A673 (cell line): ENCODE results near the gene SH3BGRL3. TPM values are rescaled to one million over a fixed set of nuclear protein-coding genes. Genes with fewer than 3 reads are reported as not detected.

Source experiments
- BruUV-seq: library from RNA; stranded (reverse); fragments of 400-500 nt; replicated peaks from 2 replicates; lab custom pipeline; 2021; lab: Mats Ljungman, UMichigan
- CTCF ChIA-PET: fragments of 300-600 bp; sonication (Branson Sonifier 250); formaldehyde crosslinking; loops from one replicate; lab custom pipeline; 2022; ENCODE audit warnings: antibody characterized with exemption; lab: Charles Lee
- POLR2A ChIA-PET: fragments of 300-600 bp; sonication (Branson Sonifier 250); formaldehyde crosslinking; loops from one replicate; lab custom pipeline; 2022; ENCODE audit warnings: antibody characterized with exemption; ENCODE audit not compliant: low non-redundant PET; lab: Charles Lee
- DNase-seq: peaks from one replicate; pipeline ENCODE4 v3.0.0-alpha.2; 2015; ENCODE audit warnings: low spot score
- H3K27ac ChIP-seq: fragments of 200-600 bp; sonication (generic); 2 replicates; pipeline ENCODE4 v1.5.1; 2016; ENCODE audit warnings: mixed run types, low read depth, mild to moderate bottlenecking, mixed read lengths, antibody characterized with exemption, low read length; ENCODE audit not compliant: poor library complexity, severe bottlenecking
- H3K27me3 ChIP-seq: fragments of 200-600 bp; sonication (generic); replicated peaks from 2 replicates; pipeline ENCODE4 v1.6.1; 2017; ENCODE audit warnings: mixed run types, low read depth, mild to moderate bottlenecking, mixed read lengths, antibody characterized with exemption, low read length; ENCODE audit not compliant: insufficient read depth, poor library complexity
- H3K36me3 ChIP-seq: fragments of 200-600 bp; sonication (generic); 2 replicates; pipeline ENCODE4 v1.6.1; 2016; ENCODE audit warnings: mixed run types, mild to moderate bottlenecking, mixed read lengths, antibody characterized with exemption, low read length; ENCODE audit not compliant: insufficient read depth, poor library complexity, severe bottlenecking
- H3K4me1 ChIP-seq: fragments of 200-600 bp; sonication (generic); 2 replicates; pipeline ENCODE4 v1.6.1; 2017; ENCODE audit warnings: mixed run types, mild to moderate bottlenecking, mixed read lengths, antibody characterized with exemption, low read length; ENCODE audit not compliant: insufficient read depth, poor library complexity, severe bottlenecking
- H3K4me3 ChIP-seq: fragments of 200-600 bp; sonication (generic); 2 replicates; pipeline ENCODE4 v1.5.1; 2016; ENCODE audit warnings: low read depth, mixed run types, mild to moderate bottlenecking, mixed read lengths, low read length; ENCODE audit not compliant: poor library complexity, severe bottlenecking
- H3K9me3 ChIP-seq: fragments of 200-600 bp; sonication (generic); 2 replicates; pipeline ENCODE4 v1.6.1; 2016; ENCODE audit warnings: mixed run types, low read depth, mild to moderate bottlenecking, mixed read lengths, antibody characterized with exemption, low read length; ENCODE audit not compliant: poor library complexity, severe bottlenecking
- CTCF ChIP-seq: fragments of 300-800, 200-600 bp; sonication (generic); conservative IDR thresholded peaks from 2 replicates; pipeline ENCODE4 v1.5.1; 2017; ENCODE audit warnings: low read depth, mild to moderate bottlenecking, antibody characterized with exemption, low read length, moderate library complexity, mixed read lengths
- EZH2 ChIP-seq: fragments of 200-600 bp; sonication (generic); IDR thresholded peaks from 2 replicates; pipeline ENCODE4 v1.6.1; 2017; ENCODE audit warnings: borderline replicate concordance, low read depth, mild to moderate bottlenecking, mixed read lengths, antibody characterized with exemption, low read length; ENCODE audit not compliant: poor library complexity, severe bottlenecking
- intact Hi-C: fragments of 100-400 bp; cut with micrococcal nuclease; formaldehyde crosslinking; loops from one replicate; pipeline ENCODE4 v1.10.0; 2022; ENCODE audit not compliant: unreplicated experiment
- total RNA-seq: library from RNA; stranded (reverse); gene quantifications from 2 replicates; pipeline ENCODE4 v1.2.3, GENCODE V29; 2021

Gene SH3BGRL3
- total RNA-seq, 1 experiment from 2014 or later: 138 TPM

GRCh38 chr1:26297057-26297790 lies 17.3 kb downstream of the SH3BGRL3 start:
- Histone ChIP-seq H3K4me1 (no peaks in the 10 kb centered on the region), H3K27ac (no peak overlapping the region), H3K27me3 (no peaks in the 10 kb centered on the region), H3K4me3 (no peak overlapping the region), H3K36me3 (no peaks in the 10 kb centered on the region), H3K9me3 (no peaks in the 10 kb centered on the region)
- ChIA-PET CTCF (interaction anchor here (0.6 kb wide), 1 partner anchor 9 kb away, joined by 3 read pairs; no protein-coding TSS in a partner anchor), POLR2A (no interaction called here)
- intact Hi-C loops: no loop called here
- DNase-seq: no peak
- no peak for TF ChIP-seq EZH2
- no peak for TF ChIP-seq CTCF
- no TSS peak for BruUV-seq

- TF ChIP-seq EZH2: no peak
- TF ChIP-seq CTCF: no peak
- no peaks in the 10 kb centered on the region for H3K27me3 ChIP-seq
- no peaks in the 10 kb centered on the region for H3K36me3 ChIP-seq
- H3K4me1 ChIP-seq: no peaks in the 10 kb centered on the region
- POLR2A ChIA-PET: no interaction called here
- H3K4me3 ChIP-seq: no peak overlapping the region
- CTCF ChIA-PET: interaction anchor here (0.6 kb wide), 1 partner anchor 10 kb away, joined by 3 read pairs; no protein-coding TSS in a partner anchor
- intact Hi-C loops: no loop called here
- DNase-seq: no peak
- no peaks in the 10 kb centered on the region for H3K9me3 ChIP-seq
- H3K27ac ChIP-seq: no peak overlapping the region
- no TSS peak for BruUV-seq
These were observed 17.9 kb downstream of the SH3BGRL3 start for GRCh38 chr1:26297791-26298124.

- intact Hi-C loops: no loop called here
- H3K27ac ChIP-seq: no peak overlapping the region
- H3K27me3 ChIP-seq: no peaks in the 10 kb centered on the region
- no peak for DNase-seq
- no peak overlapping the region for H3K4me3 ChIP-seq
- no peaks in the 10 kb centered on the region for H3K4me1 ChIP-seq
- ChIA-PET POLR2A (no interaction called here), CTCF (no interaction called here)
- H3K9me3 ChIP-seq: no peaks in the 10 kb centered on the region
- no peaks in the 10 kb centered on the region for H3K36me3 ChIP-seq
- TF ChIP-seq EZH2: no peak
- TF ChIP-seq CTCF: no peak
- no TSS peak for BruUV-seq
These were observed 20.8 kb downstream of the SH3BGRL3 start for GRCh38 chr1:26300578-26301275.
